ENCODE measurements around the gene OR51B2. TPM values are rescaled to one million over a fixed set of nuclear protein-coding genes. Genes with fewer than 3 reads are reported as not detected.

OR51B2 gene
- total RNA-seq, 1 experiment from 2014 or later = not detected

- no peak overlapping the region for H3K4me3 Mint-ChIP-seq
- Histone ChIP-seq H3K4me1 (ENCODE audit: insufficient read depth, low read length) (no peaks in the 10 kb centered on the region), H3K23ac (ENCODE audit: insufficient read length, low read depth, low read length) (no peak overlapping the region), H4K5ac (ENCODE audit: insufficient read length, low read depth, low read length) (no peak overlapping the region), H3K4ac (ENCODE audit: low read depth, low read length) (no peak overlapping the region), H3K27me3 (ENCODE audit: insufficient read depth, low read length) (no peaks in the 10 kb centered on the region), H3K4me2 (ENCODE audit: insufficient read depth, insufficient read length, low read length) (no peak overlapping the region), H2AK5ac (ENCODE audit: insufficient read length, low read length) (no peak overlapping the region), H2BK12ac (ENCODE audit: insufficient read length, low read depth, low read length) (no peak overlapping the region), H2AFZ (ENCODE audit: low read length) (no peak overlapping the region), H2BK120ac (ENCODE audit: low read depth, low read length, poor library complexity, severe bottlenecking) (no peak overlapping the region), H3K14ac (ENCODE audit: insufficient read depth, low read length) (no peak overlapping the region), H3K56ac (ENCODE audit: insufficient read length, low read depth, low read length) (no peak overlapping the region), H4K8ac (replicated peaks; ENCODE audit: insufficient read length, low read depth, low read length) (no peak overlapping the region), H2BK20ac (ENCODE audit: low read depth, low read length, poor library complexity, severe bottlenecking) (no peak overlapping the region), H2BK15ac (ENCODE audit: low read depth, low read length) (no peak overlapping the region), H3K23me2 (ENCODE audit: insufficient read length, low read depth, low read length, poor library complexity, severe bottlenecking) (no peaks in the 10 kb centered on the region), H3K9ac (ENCODE audit: extremely low read depth, insufficient read length, low read length) (no peak overlapping the region), H2BK5ac (ENCODE audit: insufficient read length, low read length) (no peak overlapping the region), H3K79me2 (ENCODE audit: insufficient read depth, low read length) (no peaks in the 10 kb centered on the region), H3T11ph (ENCODE audit: low read length) (no peak overlapping the region), H3K27ac (ENCODE audit: insufficient read length, low read depth, low read length) (no peak overlapping the region), H4K91ac (ENCODE audit: insufficient read length, low read depth, low read length) (no peak overlapping the region), H3K18ac (ENCODE audit: insufficient read length, low read depth, low read length) (no peak overlapping the region), H3K9me3 (ENCODE audit: control insufficient read depth, low read depth, low read length) (no peaks in the 10 kb centered on the region), H3K79me1 (ENCODE audit: insufficient read depth, low read depth, low read length, poor library complexity, severe bottlenecking) (no peaks in the 10 kb centered on the region), H4K20me1 (ENCODE audit: control insufficient read depth, insufficient read depth, insufficient read length) (no peaks in the 10 kb centered on the region)
- H3K36me3 Mint-ChIP-seq (ENCODE audit: insufficient read depth in 1 of 3, low read depth in 3 of 3) = 0 out of 7 replicates have a peak, but pooled peaks cover 0 to 1% (median 0%) of the 10 kb centered on the region in 3 experiments
- H3K27ac Mint-ChIP-seq = no peak overlapping the region
- no peaks in the 10 kb centered on the region for H3K27me3 Mint-ChIP-seq (ENCODE audit: low read depth)
- DNase-seq = no peak
- H3K9me3 Mint-ChIP-seq = no peaks in the 10 kb centered on the region
- no peaks in the 10 kb centered on the region for H3K4me1 Mint-ChIP-seq
- no CpG with 5 or more reads among the region's 8 CpGs for WGBS (ENCODE audit: extremely low coverage, insufficient read length, low lambda C conversion rate)
- no peak for TF ChIP-seq CTCF (conservative IDR thresholded peaks at IDR 0.05)
Observed at GRCh38 chr11:5293028-5293427, 31.1 kb downstream of the OR51B2 start.
